NCI-H2227 (cell line): ENCODE measurements around the gene KCNQ5.
"Not testable (repeated sequence)": the region's sequence is repeated elsewhere in the genome, so short reads cannot be mapped to it uniquely, and the experiment has no call there.

Source experiments
- DNase-seq: peaks from one replicate; lab custom pipeline; 2025; ENCODE audit not compliant: unreplicated experiment; lab: John Stamatoyannopoulos, UW

The KCNQ5 gene

DNA sequence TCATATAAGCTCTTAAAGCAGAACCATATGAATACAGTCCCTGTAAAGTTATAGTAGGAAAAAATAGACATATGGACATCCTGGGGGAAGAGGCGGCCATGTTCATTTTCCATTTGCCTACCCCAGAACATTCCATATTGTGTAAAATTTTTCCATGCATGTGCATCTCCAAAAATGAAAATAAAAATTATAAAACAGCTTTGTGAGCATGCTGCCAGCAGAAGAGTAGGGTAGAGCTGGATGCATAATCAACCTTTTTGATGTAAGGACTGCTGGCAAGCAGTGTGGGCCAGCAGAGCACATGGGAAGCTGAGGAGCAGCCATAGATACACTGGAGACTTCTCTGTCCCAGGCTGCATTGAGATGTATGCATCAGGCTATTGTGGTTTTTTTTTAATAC, 271.0 kb downstream of the KCNQ5 start:
- DNase-seq = no peak

DNA sequence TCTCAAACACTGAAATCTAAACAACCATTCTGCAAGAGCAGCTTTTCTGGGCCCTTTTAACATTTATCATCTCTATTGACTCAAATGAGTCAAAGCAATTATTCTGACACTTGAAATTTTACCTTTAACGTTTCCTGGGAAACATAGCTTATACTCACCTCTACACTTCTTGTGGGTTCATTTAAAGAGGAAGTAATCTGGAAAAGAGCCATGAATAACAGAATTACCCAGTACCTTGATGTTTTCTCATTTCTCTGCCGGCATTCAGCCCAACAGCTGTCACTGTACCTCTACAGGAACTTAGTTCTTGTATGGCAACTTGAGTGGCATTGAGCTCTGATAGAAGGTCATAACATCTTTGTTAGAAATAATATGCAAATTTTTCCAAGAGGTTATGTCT, 272.2 kb downstream of the KCNQ5 start:
- peak; percentile 51 for DNase-seq

DNA sequence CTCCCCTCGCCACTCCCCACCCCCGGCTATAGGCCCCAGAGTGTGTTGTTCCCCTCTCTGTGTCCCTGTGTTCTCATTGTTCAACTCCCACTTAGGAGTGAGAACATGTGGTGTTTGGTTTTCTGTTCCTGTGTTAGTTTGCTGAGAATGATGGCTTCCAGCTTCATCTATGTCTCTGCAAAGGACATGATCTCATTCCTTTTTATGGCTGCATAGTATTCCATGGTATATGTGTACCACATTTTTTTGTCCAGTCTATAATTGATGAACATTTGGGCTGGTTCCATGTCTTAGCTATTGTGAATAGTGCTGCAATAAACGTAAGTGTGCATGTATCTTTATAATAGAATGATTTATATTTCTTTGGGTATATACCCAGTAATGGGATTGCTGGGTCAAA, 276.4 kb downstream of the KCNQ5 start:
- DNase-seq = not testable (repeated sequence)

DNA sequence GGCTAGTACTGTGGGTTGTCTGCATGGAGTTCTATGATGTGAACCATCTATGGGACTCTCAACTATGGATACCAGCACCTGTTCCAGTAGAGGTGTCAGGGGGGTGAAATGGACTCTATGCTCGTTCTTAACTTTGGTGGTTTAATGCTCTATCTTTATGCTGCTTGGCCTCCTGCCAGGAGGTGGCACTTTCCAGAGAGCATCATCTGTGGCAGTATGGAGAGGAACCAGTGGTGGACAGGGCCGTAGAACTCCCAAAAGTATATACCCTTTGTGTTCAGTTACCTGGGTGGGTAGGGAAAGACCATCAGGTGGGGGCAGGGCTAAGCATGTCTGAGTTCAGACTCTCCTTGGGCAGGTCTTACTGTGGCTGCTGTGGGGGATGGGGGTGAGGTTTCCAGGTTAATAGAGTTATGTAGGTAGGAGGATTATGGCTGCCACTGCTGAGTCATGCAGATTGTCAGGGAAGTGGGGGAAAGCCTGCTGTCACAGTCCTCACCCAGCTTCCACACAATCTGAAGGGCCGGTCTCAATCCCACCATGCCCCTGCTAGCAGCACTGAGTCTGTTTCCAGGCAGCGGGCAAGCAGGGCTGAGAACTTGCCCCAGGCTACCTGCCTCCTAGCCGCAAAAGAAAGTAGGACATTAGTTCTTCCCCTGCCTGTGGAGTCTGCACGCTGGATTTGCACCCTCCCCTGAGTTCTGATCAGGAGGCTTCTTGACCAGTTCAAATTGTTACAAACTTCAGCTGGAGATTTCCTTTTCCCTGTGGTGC, 284.0 kb downstream of the KCNQ5 start:
- DNase-seq = no peak

DNA sequence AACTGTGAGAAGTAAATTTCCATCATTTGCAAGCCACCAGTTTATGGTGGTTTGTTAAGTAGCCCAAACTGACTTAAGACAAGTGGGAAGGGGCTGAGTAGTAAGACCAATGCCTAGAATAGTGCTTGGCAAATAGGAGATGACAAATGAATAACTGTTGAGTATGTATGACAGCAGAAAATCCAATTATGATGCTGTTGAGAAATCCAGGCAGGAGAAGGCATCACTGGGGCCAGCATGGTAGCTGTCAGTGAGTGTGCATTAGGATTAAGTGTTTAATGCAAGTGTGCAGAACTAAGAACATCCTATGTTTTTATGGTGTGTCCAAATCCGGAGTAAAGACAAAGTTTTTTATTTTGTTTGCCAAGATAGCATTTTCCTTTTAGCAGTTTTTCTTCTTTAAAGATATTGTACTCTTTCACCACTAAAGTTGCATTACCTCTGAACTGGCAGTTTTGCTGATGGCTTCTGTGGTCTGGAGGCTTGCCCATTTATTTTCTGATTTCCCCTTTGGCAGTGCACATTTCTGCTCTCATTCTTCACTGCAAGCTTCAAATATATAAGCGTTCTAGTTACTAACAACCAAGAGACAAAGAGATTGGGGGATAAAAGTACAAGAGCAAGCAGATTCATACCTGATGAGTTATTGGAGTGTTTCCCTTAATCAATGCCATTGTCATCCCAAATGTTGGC, 289.7 kb downstream of the KCNQ5 start:
- no peak for DNase-seq

DNA sequence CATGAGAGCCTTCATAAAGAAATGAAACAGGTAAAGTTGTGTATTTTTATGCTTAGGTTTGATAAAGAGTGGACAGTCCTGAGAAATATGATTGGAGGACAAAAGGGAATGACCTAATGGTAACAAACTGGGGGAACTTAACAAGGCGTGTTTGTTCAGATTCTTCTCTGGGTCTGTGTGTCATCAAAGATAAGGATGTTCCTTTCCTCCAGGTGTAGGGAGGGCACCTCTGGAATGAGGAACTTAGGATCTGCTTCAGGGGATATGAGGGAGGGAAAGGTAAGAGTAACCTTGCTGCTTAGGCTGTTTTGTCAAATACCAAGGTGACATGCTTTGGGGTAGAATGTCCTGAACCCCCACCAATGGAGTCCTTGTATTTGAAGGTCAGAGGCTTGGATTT, 291.9 kb downstream of the KCNQ5 start:
- DNase-seq = no peak

DNA sequence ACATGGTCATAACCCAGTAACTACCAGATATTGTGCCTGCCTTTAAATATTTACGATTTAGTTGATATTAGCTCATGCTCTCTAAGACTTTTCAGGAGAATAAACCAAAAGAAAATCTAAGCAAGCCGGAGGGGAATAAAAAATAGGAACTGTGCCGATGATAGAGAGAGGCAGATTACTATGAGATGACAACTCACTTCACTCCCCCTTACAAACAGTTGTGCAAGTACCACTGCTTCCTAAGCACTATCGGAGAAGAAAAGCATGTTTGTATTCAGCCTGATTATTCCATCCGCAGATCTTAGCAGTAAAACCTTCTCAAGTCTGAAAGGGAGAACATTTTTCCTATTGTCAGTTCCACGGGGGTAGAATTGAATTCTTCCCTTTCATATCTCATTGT, 294.4 kb downstream of the KCNQ5 start:
- DNase-seq = no peak

DNA sequence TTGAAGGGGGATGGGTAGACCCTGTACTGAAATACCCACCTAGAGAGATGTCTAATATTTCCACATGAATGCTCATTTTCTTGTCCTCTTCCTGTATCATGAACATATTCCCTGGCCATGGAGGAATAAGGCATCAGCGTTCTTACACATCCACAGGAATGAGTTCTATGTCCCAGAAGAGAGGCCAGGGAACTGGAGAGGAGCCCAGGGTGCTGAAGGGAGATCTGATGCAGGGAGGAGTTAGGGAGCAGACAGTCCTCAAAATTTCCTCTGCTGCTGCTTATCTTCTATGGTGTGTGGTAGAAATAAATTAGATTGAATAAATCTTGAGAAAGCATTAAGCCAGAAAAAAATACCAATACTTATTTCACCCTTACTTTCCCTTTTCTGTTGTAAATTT, 295.0 kb downstream of the KCNQ5 start:
- no peak for DNase-seq

DNA sequence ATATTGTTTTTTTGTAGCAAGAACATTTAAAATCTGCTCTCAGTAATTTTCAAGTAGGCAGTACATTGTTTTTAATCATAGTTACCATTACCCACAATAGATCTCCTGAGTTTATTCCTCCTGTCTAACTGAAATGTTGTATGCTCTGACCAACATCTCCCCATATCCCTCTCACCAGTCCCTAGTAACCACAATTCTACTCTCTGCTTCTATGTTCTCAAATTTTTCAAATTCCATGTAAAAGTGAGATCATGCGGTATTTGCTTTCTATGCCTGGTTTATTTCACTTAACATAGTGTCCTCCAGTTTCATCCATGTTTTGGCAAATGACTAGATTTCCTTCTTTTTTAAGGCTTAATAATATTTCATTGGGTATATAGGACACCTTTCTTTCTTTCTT, 300.5 kb downstream of the KCNQ5 start:
- DNase-seq = no peak

DNA sequence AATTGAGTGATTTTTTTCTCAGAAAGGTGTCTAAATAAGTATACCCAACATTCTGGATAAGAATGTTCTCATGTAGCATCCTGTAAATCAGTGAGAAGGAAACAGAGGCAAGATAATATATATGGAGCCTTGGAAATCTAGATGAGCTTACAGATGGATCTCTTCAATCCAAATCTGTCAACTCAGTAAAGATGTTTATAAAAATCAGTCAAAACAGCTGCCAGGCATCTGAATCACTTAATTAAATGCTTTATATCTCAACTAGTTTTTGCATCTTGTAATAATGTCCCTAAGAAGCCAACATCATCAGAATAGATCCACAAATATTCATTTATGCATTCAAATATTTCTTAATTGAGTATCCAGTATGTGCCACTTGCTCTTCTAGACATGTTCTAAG, 303.3 kb downstream of the KCNQ5 start:
- DNase-seq = no peak

DNA sequence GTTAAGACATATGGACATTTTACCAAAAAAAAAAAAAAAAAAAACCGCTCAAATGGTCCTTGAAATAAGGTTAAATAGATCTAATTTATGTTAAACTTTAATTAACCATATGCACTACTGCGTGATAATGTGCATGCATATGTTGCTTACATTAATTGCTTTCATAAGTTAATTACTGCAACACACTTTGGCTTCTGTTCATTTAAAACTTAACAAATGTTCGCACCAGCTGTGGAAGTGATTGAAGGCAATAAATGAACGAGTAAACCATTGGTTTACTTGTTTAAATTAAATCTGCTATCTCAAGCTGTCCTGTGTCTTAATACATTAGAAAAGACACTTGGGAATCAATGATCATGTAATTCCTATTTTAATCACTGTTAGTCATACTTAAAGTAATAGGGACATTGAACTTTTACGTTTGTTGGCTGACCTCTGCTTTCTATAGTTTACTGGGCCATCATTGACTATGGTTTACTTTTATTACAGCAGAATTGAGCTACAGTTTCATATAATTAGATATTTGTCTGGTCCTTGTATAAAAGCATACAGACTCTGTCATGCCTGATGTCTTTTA, 308.8 kb downstream of the KCNQ5 start:
- DNase-seq = no peak

DNA sequence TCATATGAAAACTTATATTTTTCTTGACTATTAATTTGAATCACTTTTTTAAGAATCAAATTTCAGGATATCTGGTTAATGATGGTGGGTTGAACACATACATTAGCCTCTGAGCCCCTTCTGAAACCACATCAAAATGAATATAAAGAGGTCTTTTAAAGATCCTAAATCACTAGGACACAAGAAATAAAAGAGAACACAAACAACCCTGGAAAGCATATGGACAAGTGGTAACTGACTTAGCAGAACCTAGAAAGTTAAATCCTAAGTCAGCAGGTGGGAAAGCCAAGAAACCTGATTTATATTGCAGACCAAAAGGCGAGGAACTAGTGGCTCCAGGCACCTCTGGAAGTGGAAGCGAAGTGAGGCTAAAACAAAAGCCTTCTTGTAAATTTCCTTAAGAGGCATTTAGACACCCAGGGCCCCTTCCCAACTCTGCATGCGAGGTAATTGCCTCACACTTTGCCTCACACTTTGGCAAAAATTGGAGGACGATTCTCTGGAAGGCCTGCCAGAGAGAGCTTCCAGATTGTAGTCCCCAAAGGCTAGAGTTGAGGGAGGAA, 309.5 kb downstream of the KCNQ5 start:
- DNase-seq = no peak

DNA sequence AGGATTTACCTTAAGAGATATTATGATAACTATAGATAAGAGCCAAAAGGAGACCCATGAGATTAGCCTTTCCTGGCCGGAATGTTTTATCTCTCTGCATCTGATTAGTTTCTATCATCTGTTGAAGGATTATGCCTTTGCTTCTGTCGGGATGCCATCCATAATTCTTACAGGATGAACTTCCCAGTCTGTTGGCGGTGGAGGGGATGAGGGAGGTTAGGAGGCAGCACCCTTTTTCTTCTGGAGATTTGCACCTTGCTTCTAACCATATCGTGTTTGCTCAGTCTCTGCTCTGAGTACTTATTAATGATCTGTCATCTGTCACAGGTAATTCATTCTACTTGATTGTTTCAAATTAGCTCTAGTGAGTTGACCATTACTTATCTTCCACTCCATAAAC, 311.4 kb downstream of the KCNQ5 start:
- no peak for DNase-seq

DNA sequence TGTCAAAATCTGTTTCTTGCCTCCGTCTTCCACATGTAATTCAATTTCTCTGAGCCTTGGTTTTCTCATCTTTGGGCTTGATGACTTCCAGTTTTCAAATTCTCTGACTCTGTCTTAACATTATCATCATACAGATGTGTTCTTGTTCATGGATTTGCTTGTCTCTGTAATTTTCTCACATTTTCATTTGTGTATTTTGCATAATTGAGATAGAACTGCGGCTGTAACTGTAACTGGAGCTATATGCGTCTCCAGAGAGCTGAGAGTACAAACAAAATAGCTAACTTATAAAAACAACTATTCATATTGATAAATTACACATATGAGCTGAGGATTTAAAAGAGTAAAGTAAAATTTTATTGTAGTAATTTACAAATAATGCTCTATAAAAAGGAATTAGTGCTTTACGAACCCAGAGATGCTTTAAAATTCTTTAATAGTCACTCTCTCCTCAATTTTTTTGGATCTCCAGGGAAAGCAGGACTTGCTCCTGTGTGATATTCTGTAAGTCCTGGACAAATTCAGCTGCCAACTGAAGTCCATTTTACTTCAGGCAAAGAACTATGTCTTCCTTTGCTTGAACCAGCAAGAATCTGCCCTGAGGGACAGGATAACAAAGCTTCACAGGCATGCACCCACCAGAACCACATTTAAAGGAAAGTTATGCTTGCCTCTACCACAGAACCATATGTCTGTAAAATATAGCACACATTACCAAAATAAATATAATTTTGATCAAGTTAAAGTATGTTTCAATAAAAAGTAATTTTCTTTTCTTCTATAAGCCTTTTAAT, 315.1 kb downstream of the KCNQ5 start:
- no peak for DNase-seq

DNA sequence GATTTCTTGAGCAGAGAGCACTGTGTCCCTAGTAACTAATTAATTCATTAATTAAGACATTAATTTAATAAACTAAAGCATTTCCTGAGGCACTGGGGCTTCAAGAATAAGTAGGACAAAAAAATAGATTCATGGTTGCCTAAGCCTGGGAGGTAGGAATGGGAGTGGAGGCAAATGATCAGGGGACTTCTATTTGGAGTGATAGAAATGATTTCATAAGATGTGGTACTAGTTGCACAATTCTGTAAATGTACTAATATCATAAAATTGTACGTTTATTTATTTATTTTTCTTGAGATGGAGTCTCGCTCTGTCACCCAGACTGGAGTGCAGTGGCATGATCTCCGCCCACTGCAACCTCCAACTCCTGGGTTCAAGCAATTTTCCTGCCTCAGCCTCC, 316.2 kb downstream of the KCNQ5 start:
- DNase-seq = no peak

DNA sequence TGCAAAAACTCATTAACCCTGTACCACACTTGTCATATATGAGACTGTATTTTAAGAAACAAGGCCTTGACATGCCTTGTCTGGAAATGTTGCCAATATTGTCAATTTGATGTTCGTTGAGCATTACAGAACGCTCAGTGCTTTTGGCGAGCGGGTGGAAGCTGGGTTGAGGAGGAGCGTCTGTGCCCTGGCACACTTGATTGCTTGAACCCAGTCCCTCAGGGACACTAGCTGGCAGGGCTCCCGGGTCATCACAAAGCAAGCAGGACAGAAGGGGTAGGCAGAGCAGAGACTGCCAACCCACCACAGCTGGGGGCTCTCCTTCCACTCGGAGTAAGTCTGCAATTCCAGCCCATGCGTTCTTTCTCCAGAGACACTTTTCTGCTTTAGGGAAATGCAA, 317.1 kb downstream of the KCNQ5 start:
- DNase-seq = no peak

DNA sequence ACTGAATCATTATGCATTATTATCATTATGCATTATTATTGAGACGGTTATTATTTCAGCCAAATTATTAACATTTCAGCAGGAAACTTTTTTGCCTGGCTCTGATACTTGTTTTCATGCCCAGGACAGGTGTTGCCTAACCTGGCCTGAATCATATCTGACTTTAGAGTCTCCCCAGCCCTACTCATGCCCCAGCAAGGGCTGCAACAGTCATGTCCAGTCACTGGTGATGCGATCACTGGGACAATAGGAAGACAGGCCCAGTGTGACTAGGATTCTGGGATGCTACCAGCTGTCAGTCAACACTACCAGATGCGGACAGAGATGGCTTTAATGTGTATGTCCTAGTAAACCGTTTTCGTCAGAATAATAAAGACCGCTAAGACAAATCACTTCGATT, 318.4 kb downstream of the KCNQ5 start:
- no peak for DNase-seq

DNA sequence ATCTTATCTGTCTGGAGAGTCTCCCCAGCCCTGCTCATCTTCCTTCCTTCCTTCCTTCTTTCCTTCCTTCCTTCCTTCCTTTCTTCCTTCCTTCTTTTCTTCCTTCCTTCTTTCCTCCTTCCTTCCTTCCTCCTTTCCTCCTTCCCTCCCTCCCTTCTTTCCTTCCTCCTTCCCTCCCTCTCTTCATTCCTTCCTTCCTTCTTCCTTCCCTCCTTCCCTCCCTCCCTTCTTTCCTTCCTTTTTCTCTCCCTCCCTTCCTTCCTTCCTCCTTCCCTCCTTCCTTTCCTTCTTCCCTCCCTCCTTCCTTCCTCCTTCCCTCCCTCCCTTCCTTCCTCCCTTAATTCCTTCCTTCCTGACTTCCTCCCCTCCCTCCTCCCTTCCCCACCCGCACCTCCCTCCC, 319.4 kb downstream of the KCNQ5 start:
- DNase-seq = no peak

DNA sequence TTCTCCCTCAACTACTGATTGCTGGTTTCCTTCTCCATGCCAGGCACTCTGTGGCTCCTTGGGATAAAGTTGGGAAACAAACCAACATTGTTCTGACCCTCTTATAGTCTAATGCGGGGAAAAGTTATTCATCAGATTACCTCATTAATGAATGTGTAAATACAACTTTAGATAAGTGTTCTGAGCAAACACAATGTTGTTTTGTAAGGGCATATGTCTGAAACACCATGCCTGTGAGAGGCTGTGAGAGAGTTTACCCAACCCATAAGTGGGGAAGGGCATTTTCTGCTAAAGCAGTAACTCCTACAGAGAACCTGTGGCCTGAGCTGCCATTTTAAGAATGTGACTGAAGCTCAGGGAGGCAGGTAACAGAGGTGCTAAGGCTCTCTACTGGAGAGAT, 319.9 kb downstream of the KCNQ5 start:
- DNase-seq = no peak

DNA sequence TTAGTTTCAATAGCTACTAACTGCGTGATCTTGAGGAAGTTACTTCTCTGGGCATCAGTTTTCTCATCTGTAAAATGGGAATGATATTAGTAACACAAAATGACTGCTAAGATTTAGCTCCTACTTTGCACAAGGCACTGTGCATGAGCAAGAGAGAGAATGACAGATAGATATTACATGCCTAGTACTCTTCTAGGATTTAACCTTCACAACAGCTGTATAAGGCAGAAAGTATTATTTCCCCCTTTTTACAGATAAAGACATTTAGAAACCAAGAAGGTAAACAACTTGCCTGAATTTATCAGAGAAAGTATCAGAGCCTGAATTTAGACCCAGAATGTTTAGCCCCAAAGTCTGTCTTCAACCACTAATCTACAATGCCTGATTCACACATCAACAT, 321.8 kb downstream of the KCNQ5 start:
- no peak for DNase-seq

DNA sequence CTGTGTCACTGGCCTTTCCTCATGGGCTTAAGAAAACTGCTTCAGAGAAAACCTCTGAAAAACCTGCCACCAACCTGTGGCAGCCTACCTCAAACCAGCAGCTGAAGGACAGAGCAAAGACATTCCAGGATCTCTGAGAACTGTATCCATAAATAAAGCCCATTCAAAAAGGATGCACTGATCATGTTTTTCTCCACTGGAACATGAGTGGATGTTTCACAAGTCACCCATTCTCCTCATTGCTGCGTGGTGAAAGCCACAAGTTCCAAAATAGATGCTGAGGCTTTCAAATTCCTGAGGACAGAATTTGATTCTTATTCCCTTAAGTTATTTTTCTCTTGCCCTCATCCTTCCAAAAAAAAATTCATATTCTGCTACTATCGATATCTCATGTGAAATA, 322.8 kb downstream of the KCNQ5 start:
- no peak for DNase-seq
